Measurements from ENCODE around the gene OR2T5.
"Not testable (repeated sequence)": the region's sequence is repeated elsewhere in the genome, so short reads cannot be mapped to it uniquely, and the experiment has no call there.

OR2T5 gene

GRCh38 chr1:248471154-248471553, 17.2 kb upstream of the OR2T5 start:
- no peaks in the 10 kb centered on the region for H3K36me3 ChIP-seq (ENCODE audit: insufficient read depth, low read length)
- H3K79me2 ChIP-seq (ENCODE audit: insufficient read depth, low read length) = no peaks in the 10 kb centered on the region
- TF ChIP-seq CTCF (IDR thresholded peaks at IDR 0.05; ENCODE audit: borderline replicate concordance, extremely low read depth, low read length, poor library complexity, severe bottlenecking) (no peak), EZH2 (IDR thresholded peaks at IDR 0.05; ENCODE audit: borderline replicate concordance, low read depth, low read length, severe bottlenecking) (no peak)
- no peak overlapping the region for H3K4me2 ChIP-seq (ENCODE audit: insufficient read depth, low read length)
- H3K27ac ChIP-seq (ENCODE audit: low read length) = no peak overlapping the region
- no peak overlapping the region for H2AFZ ChIP-seq (ENCODE audit: low read depth, low read length)
- no peaks in the 10 kb centered on the region for H3K27me3 ChIP-seq (ENCODE audit: insufficient read depth, low read length, poor library complexity)
- no peak overlapping the region for H3K9ac ChIP-seq (ENCODE audit: low read depth, low read length)
- H3K9me3 ChIP-seq (ENCODE audit: insufficient read depth, low read length, severe bottlenecking) = no peaks in the 10 kb centered on the region
- no peaks in the 10 kb centered on the region for H4K20me1 ChIP-seq (ENCODE audit: insufficient read depth, low read length)
- ATAC-seq (ENCODE audit: insufficient read depth, low read depth) (no peak), DNase-seq (no peak)
- no peaks in the 10 kb centered on the region for H3K4me1 ChIP-seq (ENCODE audit: insufficient read depth, low read length)
- H3K4me3 ChIP-seq (ENCODE audit: low read depth in 1 of 2, low read length in 2 of 2) = no peak overlapping the region

GRCh38 chr1:248472111-248472510, 16.3 kb upstream of the OR2T5 start:
- DNase-seq; H3K27me3 ChIP-seq (ENCODE audit: insufficient read depth, low read length, poor library complexity); H3K4me1 ChIP-seq (ENCODE audit: insufficient read depth, low read length); H3K9me3 ChIP-seq (ENCODE audit: insufficient read depth, low read length, severe bottlenecking); H3K9ac ChIP-seq (ENCODE audit: low read depth, low read length); H3K36me3 ChIP-seq (ENCODE audit: insufficient read depth, low read length); H3K4me2 ChIP-seq (ENCODE audit: insufficient read depth, low read length); H4K20me1 ChIP-seq (ENCODE audit: insufficient read depth, low read length); H3K27ac ChIP-seq (ENCODE audit: low read length); H2AFZ ChIP-seq (ENCODE audit: low read depth, low read length); ATAC-seq (ENCODE audit: insufficient read depth, low read depth); H3K79me2 ChIP-seq (ENCODE audit: insufficient read depth, low read length); H3K4me3 ChIP-seq (ENCODE audit: low read depth in 1 of 2, low read length in 2 of 2): not testable (repeated sequence)

- not testable (repeated sequence) for H3K4me1 ChIP-seq (ENCODE audit: insufficient read depth, low read length); H2AFZ ChIP-seq (ENCODE audit: low read depth, low read length); H3K27ac ChIP-seq (ENCODE audit: low read length); DNase-seq; H3K9me3 ChIP-seq (ENCODE audit: insufficient read depth, low read length, severe bottlenecking); H3K4me3 ChIP-seq (ENCODE audit: low read depth in 1 of 2, low read length in 2 of 2); H3K27me3 ChIP-seq (ENCODE audit: insufficient read depth, low read length, poor library complexity); H3K9ac ChIP-seq (ENCODE audit: low read depth, low read length); H3K4me2 ChIP-seq (ENCODE audit: insufficient read depth, low read length); H3K36me3 ChIP-seq (ENCODE audit: insufficient read depth, low read length); H4K20me1 ChIP-seq (ENCODE audit: insufficient read depth, low read length); ATAC-seq (ENCODE audit: insufficient read depth, low read depth); H3K79me2 ChIP-seq (ENCODE audit: insufficient read depth, low read length)
Observed at GRCh38 chr1:248473051-248473450, 15.3 kb upstream of the OR2T5 start, which contains the start of gene OR2T3. Gene OR2T3, plus strand, starts transcription at chr1:248473351. Its CDS starts 0 bp downstream, at chr1:248473351.

GRCh38 chr1:248475660-248476059, 12.7 kb upstream of the OR2T5 start:
- not testable (repeated sequence) for ATAC-seq (ENCODE audit: insufficient read depth, low read depth); H3K9me3 ChIP-seq (ENCODE audit: insufficient read depth, low read length, severe bottlenecking); DNase-seq; H3K27me3 ChIP-seq (ENCODE audit: insufficient read depth, low read length, poor library complexity); H3K4me2 ChIP-seq (ENCODE audit: insufficient read depth, low read length); H2AFZ ChIP-seq (ENCODE audit: low read depth, low read length); H3K79me2 ChIP-seq (ENCODE audit: insufficient read depth, low read length); H3K27ac ChIP-seq (ENCODE audit: low read length); H4K20me1 ChIP-seq (ENCODE audit: insufficient read depth, low read length); H3K9ac ChIP-seq (ENCODE audit: low read depth, low read length); H3K36me3 ChIP-seq (ENCODE audit: insufficient read depth, low read length); H3K4me3 ChIP-seq (ENCODE audit: low read depth in 1 of 2, low read length in 2 of 2); H3K4me1 ChIP-seq (ENCODE audit: insufficient read depth, low read length)

GRCh38 chr1:248481686-248482579, 6.5 kb upstream of the OR2T5 start:
- not testable (repeated sequence) for H3K27me3 ChIP-seq (ENCODE audit: insufficient read depth, low read length, poor library complexity); H4K20me1 ChIP-seq (ENCODE audit: insufficient read depth, low read length); H3K36me3 ChIP-seq (ENCODE audit: insufficient read depth, low read length); H3K9me3 ChIP-seq (ENCODE audit: insufficient read depth, low read length, severe bottlenecking); H3K79me2 ChIP-seq (ENCODE audit: insufficient read depth, low read length)
- Histone ChIP-seq H3K4me1 (ENCODE audit: insufficient read depth, low read length) (peaks cover 16% of the 10 kb centered on the region), H2AFZ (ENCODE audit: low read depth, low read length) (peak overlapping the region; percentile 84), H3K4me2 (ENCODE audit: insufficient read depth, low read length) (peak overlapping the region; percentile 91), H3K9ac (ENCODE audit: low read depth, low read length) (peak overlapping the region; percentile 67), H3K4me3 (ENCODE audit: low read depth in 1 of 2, low read length in 2 of 2) (peak overlapping the region; percentile 37 to 64; a peak in 3 of 4 replicates), H3K27ac (ENCODE audit: low read length) (peak overlapping the region; percentile 87)
- ATAC-seq (ENCODE audit: insufficient read depth, low read depth) (peak; percentile 92), DNase-seq (peak; percentile 67)

- not testable (repeated sequence) for ATAC-seq (ENCODE audit: insufficient read depth, low read depth); H3K27ac ChIP-seq (ENCODE audit: low read length); H3K4me1 ChIP-seq (ENCODE audit: insufficient read depth, low read length); H3K79me2 ChIP-seq (ENCODE audit: insufficient read depth, low read length); H3K4me2 ChIP-seq (ENCODE audit: insufficient read depth, low read length); H4K20me1 ChIP-seq (ENCODE audit: insufficient read depth, low read length); H3K27me3 ChIP-seq (ENCODE audit: insufficient read depth, low read length, poor library complexity); H3K9me3 ChIP-seq (ENCODE audit: insufficient read depth, low read length, severe bottlenecking); H3K9ac ChIP-seq (ENCODE audit: low read depth, low read length); H2AFZ ChIP-seq (ENCODE audit: low read depth, low read length); DNase-seq; H3K36me3 ChIP-seq (ENCODE audit: insufficient read depth, low read length); H3K4me3 ChIP-seq (ENCODE audit: low read depth in 1 of 2, low read length in 2 of 2)
Observed at GRCh38 chr1:248496661-248497060, 8.3 kb downstream of the OR2T5 start.

- not testable (repeated sequence) for H3K9me3 ChIP-seq (ENCODE audit: insufficient read depth, low read length, severe bottlenecking); H3K27ac ChIP-seq (ENCODE audit: low read length); DNase-seq; H3K9ac ChIP-seq (ENCODE audit: low read depth, low read length); H3K79me2 ChIP-seq (ENCODE audit: insufficient read depth, low read length); H3K4me2 ChIP-seq (ENCODE audit: insufficient read depth, low read length); H4K20me1 ChIP-seq (ENCODE audit: insufficient read depth, low read length); H3K27me3 ChIP-seq (ENCODE audit: insufficient read depth, low read length, poor library complexity); ATAC-seq (ENCODE audit: insufficient read depth, low read depth); H3K4me1 ChIP-seq (ENCODE audit: insufficient read depth, low read length); H3K36me3 ChIP-seq (ENCODE audit: insufficient read depth, low read length); H3K4me3 ChIP-seq (ENCODE audit: low read depth in 1 of 2, low read length in 2 of 2); H2AFZ ChIP-seq (ENCODE audit: low read depth, low read length)
Observed at GRCh38 chr1:248500305-248501035, 12.1 kb downstream of the OR2T5 start.

All from DND-41 (cell line).